Keratinocyte (primary cell): ENCODE measurements around the gene ITPK1. TPM values are rescaled to one million over a fixed set of nuclear protein-coding genes. Genes with fewer than 3 reads are reported as not detected.

ENCODE experiments used
- DNase-seq: peaks from one replicate; pipeline ENCODE4 v3.0.0-alpha.2; 2011; ENCODE audit warnings: low read depth, missing footprints, low spot score
- FAIRE-seq: peaks from 2 replicates; lab custom pipeline; 2011; peaks lifted over from hg19 to GRCh38; lab: Jason Lieb, UNC
- H2AFZ ChIP-seq: 2 replicates; pipeline ENCODE4 v1.6.0; 2012; ENCODE audit warnings: low read length, control low read depth, inconsistent platforms; ENCODE audit not compliant: control insufficient read depth
- H3K27ac ChIP-seq: 2 replicates; pipeline ENCODE4 v1.5.1; 2011; ENCODE audit warnings: low read length; ENCODE audit not compliant: control insufficient read depth, insufficient read depth
- H3K27me3 ChIP-seq: 3 replicates; pipeline ENCODE4 v1.6.0; 2011; ENCODE audit warnings: low read length; ENCODE audit not compliant: control insufficient read depth, insufficient read depth; ENCODE audit errors: extremely low read depth
- H3K36me3 ChIP-seq, 2 experiments: 2 replicates in 1 of 2; 3 replicates in 1 of 2; pipeline ENCODE4 v1.5.1; 2011; ENCODE audit warnings: low read length in 2 of 2, mild to moderate bottlenecking in 1 of 2; ENCODE audit not compliant: control insufficient read depth in 2 of 2, insufficient read depth in 2 of 2; ENCODE audit errors: extremely low read depth in 1 of 2
- H3K4me1 ChIP-seq: 3 replicates; pipeline ENCODE4 v1.5.1; 2011; ENCODE audit warnings: low read length; ENCODE audit not compliant: control insufficient read depth, insufficient read depth; ENCODE audit errors: extremely low read depth
- H3K4me2 ChIP-seq: 3 replicates; pipeline ENCODE4 v1.6.0; 2011; ENCODE audit warnings: low read depth, low read length; ENCODE audit not compliant: control insufficient read depth, insufficient read depth; ENCODE audit errors: extremely low read depth
- H3K4me3 ChIP-seq, 3 experiments: fragments of 200-600 bp in 1 of 3; sonication (generic) in 1 of 3; 2 replicates in 2 of 3; 3 replicates in 1 of 3; pipeline ENCODE4 v1.5.1; 2011 to 2016; ENCODE audit warnings: low read length in 3 of 3, mild to moderate bottlenecking in 3 of 3, control low read depth in 2 of 3, inconsistent platforms in 1 of 3, low read depth in 1 of 3, mixed read lengths in 1 of 3, mixed run types in 1 of 3, moderate library complexity in 1 of 3; ENCODE audit not compliant: control insufficient read depth in 2 of 3, insufficient read depth in 2 of 3; ENCODE audit errors: extremely low read depth in 1 of 3
- H3K79me2 ChIP-seq: 2 replicates; pipeline ENCODE4 v1.6.0; 2012; ENCODE audit warnings: low read length; ENCODE audit not compliant: control insufficient read depth, insufficient read depth
- H3K9ac ChIP-seq: 3 replicates; pipeline ENCODE4 v1.6.0; 2011; ENCODE audit warnings: low read length; ENCODE audit not compliant: control insufficient read depth, insufficient read depth; ENCODE audit errors: extremely low read depth
- H3K9me1 ChIP-seq: 3 replicates; pipeline ENCODE4 v1.6.0; 2011; ENCODE audit warnings: low read length; ENCODE audit not compliant: control insufficient read depth, insufficient read depth; ENCODE audit errors: extremely low read depth
- H3K9me3 ChIP-seq: 2 replicates; pipeline ENCODE4 v1.5.1; 2012; ENCODE audit warnings: low read depth, low read length; ENCODE audit not compliant: control insufficient read depth
- H4K20me1 ChIP-seq: 3 replicates; pipeline ENCODE4 v1.6.0; 2011; ENCODE audit warnings: low read length; ENCODE audit not compliant: control insufficient read depth, insufficient read depth; ENCODE audit errors: extremely low read depth
- EZH2 ChIP-seq: IDR thresholded peaks from one replicate; pipeline ENCODE4 v1.6.1; 2012; ENCODE audit warnings: inconsistent platforms, mild to moderate bottlenecking, low read length, moderate library complexity
- dilution Hi-C: fragments of 300-500 bp; cut with MboI; formaldehyde crosslinking; loops from one replicate; pipeline ENCODE4 v1.7.0; 2020; ENCODE audit warnings: low sequenced_read_pairs; ENCODE audit not compliant: extremely low pct_ligation_motif_present
- polyA plus RNA-seq, 5 experiments: library from polyadenylated mRNA; depleted of rRNA in 3 of 5; stranded (reverse) in 3 of 5; stranded (forward) in 1 of 5; unstranded in 1 of 5; fragments of >200 nt; gene quantifications; 1 replicate in 1 of 5; 2 replicates in 3 of 5; 3 replicates in 1 of 5; pipeline versions ENCODE4 v1.2.1 to v1.2.3, GENCODE V29; 2011 to 2012; ENCODE audit warnings: missing spikeins in 2 of 5, low read depth in 1 of 5, low replicate concordance in 1 of 5
- TF ChIP-seq, protein P1 (sequence below), 3 experiments: IDR thresholded peaks in 1 of 3; conservative IDR thresholded peaks in 1 of 3; optimal IDR thresholded peaks in 1 of 3; 2 replicates in 2 of 3; 3 replicates in 1 of 3; pipeline versions ENCODE3 to v1.5.1; 2011; ENCODE audit warnings: low read length in 3 of 3, mild to moderate bottlenecking in 3 of 3, moderate library complexity in 2 of 3, control low read depth in 1 of 3, inconsistent platforms in 1 of 3; ENCODE audit not compliant: insufficient read depth in 2 of 3; ENCODE audit errors: extremely low read depth in 1 of 3

ITPK1 gene
- polyA plus RNA-seq, 1 donor (not counting 4 experiments of a cell fraction or from before 2014, with no cell fraction given), result 67.8 TPM

- Histone ChIP-seq H3K79me2 (peaks cover 10% of the 10 kb centered on the region), H3K27ac (no peak overlapping the region), H3K27me3 (no peaks in the 10 kb centered on the region), H4K20me1 (peaks cover 4% of the 10 kb centered on the region), H3K9me1 (peaks cover 3% of the 10 kb centered on the region), H3K36me3 (peaks cover 0 to 12% of the 10 kb centered on the region in 2 experiments), H3K9ac (no peak overlapping the region), H3K9me3 (no peaks in the 10 kb centered on the region), H3K4me1 (peaks cover 7% of the 10 kb centered on the region), H3K4me3 (no peak overlapping the region), H2AFZ (no peak overlapping the region), H3K4me2 (no peak overlapping the region)
- no peak for TF ChIP-seq EZH2
- TF ChIP-seq, protein P1, sequence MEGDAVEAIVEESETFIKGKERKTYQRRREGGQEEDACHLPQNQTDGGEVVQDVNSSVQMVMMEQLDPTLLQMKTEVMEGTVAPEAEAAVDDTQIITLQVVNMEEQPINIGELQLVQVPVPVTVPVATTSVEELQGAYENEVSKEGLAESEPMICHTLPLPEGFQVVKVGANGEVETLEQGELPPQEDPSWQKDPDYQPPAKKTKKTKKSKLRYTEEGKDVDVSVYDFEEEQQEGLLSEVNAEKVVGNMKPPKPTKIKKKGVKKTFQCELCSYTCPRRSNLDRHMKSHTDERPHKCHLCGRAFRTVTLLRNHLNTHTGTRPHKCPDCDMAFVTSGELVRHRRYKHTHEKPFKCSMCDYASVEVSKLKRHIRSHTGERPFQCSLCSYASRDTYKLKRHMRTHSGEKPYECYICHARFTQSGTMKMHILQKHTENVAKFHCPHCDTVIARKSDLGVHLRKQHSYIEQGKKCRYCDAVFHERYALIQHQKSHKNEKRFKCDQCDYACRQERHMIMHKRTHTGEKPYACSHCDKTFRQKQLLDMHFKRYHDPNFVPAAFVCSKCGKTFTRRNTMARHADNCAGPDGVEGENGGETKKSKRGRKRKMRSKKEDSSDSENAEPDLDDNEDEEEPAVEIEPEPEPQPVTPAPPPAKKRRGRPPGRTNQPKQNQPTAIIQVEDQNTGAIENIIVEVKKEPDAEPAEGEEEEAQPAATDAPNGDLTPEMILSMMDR (optimal IDR thresholded peaks at IDR 0.05 in 1 of 3, IDR thresholded peaks at IDR 0.05 in 1 of 3, conservative IDR thresholded peaks at IDR 0.05 in 1 of 3; ENCODE audit: extremely low read depth in 1 of 3, insufficient read depth in 2 of 3, low read length in 3 of 3), result no peak
- DNase-seq (no peak), FAIRE-seq (no peak)
- dilution Hi-C loops, result no loop called here
Observed at GRCh38 chr14:93059260-93059659, 56.5 kb downstream of the ITPK1 start.

DNA sequence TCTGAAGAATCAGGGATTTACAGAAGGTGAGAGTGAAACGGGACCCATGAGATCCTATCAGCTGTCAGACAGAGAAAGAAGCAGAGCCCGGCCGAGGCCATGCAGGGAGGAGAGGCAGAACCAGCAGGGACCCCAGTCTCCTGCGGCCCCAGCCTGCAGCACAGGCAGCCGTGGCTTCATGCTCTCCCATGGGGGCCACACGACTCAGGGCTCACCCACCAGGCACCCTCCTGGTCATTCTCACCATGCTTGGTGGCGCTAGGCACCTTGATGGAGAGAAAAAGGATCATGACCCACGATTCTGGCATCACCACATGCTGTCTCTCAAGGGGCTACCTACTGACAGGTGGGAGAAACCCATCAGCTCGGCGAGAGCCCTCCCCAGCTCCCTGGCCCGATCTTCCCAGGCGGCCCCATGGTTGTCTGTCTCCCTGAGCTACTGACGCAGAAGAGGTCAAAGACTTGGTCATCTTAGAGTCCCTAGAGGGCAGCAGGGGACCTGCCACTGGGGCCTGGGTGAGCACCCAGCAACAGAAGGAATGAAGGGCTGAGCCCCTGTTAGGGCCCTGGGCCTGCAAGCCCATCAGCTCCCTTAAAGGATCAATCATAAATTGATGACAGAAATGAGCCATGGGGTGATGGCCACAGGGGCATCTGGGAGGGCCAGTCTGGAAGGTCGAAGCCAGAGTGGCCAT lies 58.0 kb downstream of the ITPK1 start:
- DNase-seq, result no peak
- H3K9ac ChIP-seq, result no peak overlapping the region
- H3K4me3 ChIP-seq, result no peak overlapping the region
- H3K9me3 ChIP-seq, result no peaks in the 10 kb centered on the region
- peaks cover 3% of the 10 kb centered on the region for H3K9me1 ChIP-seq
- H3K36me3 ChIP-seq, result peaks cover 1 to 15% of the 10 kb centered on the region in 2 experiments
- H4K20me1 ChIP-seq, result no peaks in the 10 kb centered on the region
- no peak for TF ChIP-seq EZH2
- TF ChIP-seq, protein P1 (optimal IDR thresholded peaks at IDR 0.05 in 1 of 3, IDR thresholded peaks at IDR 0.05 in 1 of 3, conservative IDR thresholded peaks at IDR 0.05 in 1 of 3; ENCODE audit: extremely low read depth in 1 of 3, insufficient read depth in 2 of 3, low read length in 3 of 3), result no peak
- FAIRE-seq, result no peak
- peaks cover 6% of the 10 kb centered on the region for H3K79me2 ChIP-seq
- no peaks in the 10 kb centered on the region for H3K27me3 ChIP-seq
- H2AFZ ChIP-seq, result no peak overlapping the region
- peaks cover 7% of the 10 kb centered on the region for H3K4me1 ChIP-seq
- H3K27ac ChIP-seq, result no peak overlapping the region
- dilution Hi-C loops, result no loop called here
- no peak overlapping the region for H3K4me2 ChIP-seq
